SK-N-SH (cell line): ENCODE data around the gene SCAPER.

Experiments used
- CHD2 ChIP-seq: fragments of 150-350 bp; IDR thresholded peaks from 2 replicates; pipeline ENCODE4 v1.6.1; 2018; ENCODE audit warnings: low read length; ENCODE audit not compliant: partially characterized antibody
- EP300 ChIP-seq, 2 experiments: IDR thresholded peaks; 2 replicates each; pipeline versions ENCODE4 v1.4.0 to v1.6.1; 2012; ENCODE audit warnings: borderline replicate concordance in 1 of 2, low read depth in 1 of 2, low read length in 1 of 2
- FOXJ3 ChIP-seq: sonication (generic); formaldehyde crosslinking; IDR thresholded peaks from 2 replicates; pipeline ENCODE4 v1.5.1; 2020; ENCODE audit warnings: mild to moderate bottlenecking, missing genetic modification reagents
- FOXM1 ChIP-seq: IDR thresholded peaks from 2 replicates; pipeline ENCODE4 v1.4.0; 2012; ENCODE audit warnings: low read depth, mild to moderate bottlenecking
- NFIC ChIP-seq: IDR thresholded peaks from 2 replicates; pipeline ENCODE4 v1.4.0; 2012; ENCODE audit warnings: borderline replicate concordance
- POLR2AphosphoS5 ChIP-seq: IDR thresholded peaks from 2 replicates; pipeline ENCODE4 v1.6.1; 2012; ENCODE audit warnings: low read depth, low read length
- RAD21 ChIP-seq: IDR thresholded peaks from 2 replicates; pipeline ENCODE4 v1.6.1; 2012; ENCODE audit warnings: mild to moderate bottlenecking, low read length
- RCOR1 ChIP-seq: fragments of 150-350 bp; IDR thresholded peaks from 2 replicates; pipeline ENCODE4 v1.6.1; 2017; ENCODE audit warnings: antibody characterized with exemption, low read length
- TAF1 ChIP-seq: IDR thresholded peaks from 2 replicates; pipeline ENCODE4 v1.6.1; 2012; ENCODE audit warnings: low read depth, mild to moderate bottlenecking, low read length, moderate library complexity, borderline replicate concordance
- TF ChIP-seq, protein P1 (sequence below): IDR thresholded peaks from 2 replicates; pipeline ENCODE4 v1.6.1; 2012; ENCODE audit warnings: mild to moderate bottlenecking, low read depth, low read length, moderate library complexity
- TF ChIP-seq, protein P2 (sequence below): fragments of 200-600 bp; sonication (generic); IDR thresholded peaks from 2 replicates; pipeline ENCODE4 v1.6.1; 2017; ENCODE audit warnings: antibody characterized with exemption, mild to moderate bottlenecking, moderate library complexity
- TF ChIP-seq, protein P3 (sequence below): IDR thresholded peaks from 2 replicates; pipeline ENCODE4 v1.4.0; 2012; ENCODE audit warnings: low read depth
- TF ChIP-seq, protein P4 (sequence below): IDR thresholded peaks from 2 replicates; pipeline ENCODE4; 2012

DNA sequence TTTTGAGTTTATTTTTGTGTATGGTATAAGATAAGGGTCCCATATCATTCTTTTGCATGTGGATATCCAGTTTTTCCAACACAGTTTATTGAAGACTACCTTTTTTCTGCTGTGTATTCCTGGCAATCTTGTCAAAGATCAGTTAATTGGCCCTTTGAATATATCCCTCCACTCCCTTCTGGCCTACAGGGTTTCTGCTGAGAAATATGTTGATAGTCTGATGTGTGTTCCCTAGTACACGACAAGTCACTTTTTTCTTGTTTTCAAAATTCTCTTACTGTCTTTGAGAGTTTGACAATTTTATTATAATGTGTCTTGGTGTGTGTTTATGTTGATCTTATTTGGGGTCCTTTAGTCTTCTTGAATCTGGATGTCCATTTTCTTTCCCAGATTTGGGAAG, 439.4 kb downstream of the SCAPER start:
- TF ChIP-seq, protein P1, sequence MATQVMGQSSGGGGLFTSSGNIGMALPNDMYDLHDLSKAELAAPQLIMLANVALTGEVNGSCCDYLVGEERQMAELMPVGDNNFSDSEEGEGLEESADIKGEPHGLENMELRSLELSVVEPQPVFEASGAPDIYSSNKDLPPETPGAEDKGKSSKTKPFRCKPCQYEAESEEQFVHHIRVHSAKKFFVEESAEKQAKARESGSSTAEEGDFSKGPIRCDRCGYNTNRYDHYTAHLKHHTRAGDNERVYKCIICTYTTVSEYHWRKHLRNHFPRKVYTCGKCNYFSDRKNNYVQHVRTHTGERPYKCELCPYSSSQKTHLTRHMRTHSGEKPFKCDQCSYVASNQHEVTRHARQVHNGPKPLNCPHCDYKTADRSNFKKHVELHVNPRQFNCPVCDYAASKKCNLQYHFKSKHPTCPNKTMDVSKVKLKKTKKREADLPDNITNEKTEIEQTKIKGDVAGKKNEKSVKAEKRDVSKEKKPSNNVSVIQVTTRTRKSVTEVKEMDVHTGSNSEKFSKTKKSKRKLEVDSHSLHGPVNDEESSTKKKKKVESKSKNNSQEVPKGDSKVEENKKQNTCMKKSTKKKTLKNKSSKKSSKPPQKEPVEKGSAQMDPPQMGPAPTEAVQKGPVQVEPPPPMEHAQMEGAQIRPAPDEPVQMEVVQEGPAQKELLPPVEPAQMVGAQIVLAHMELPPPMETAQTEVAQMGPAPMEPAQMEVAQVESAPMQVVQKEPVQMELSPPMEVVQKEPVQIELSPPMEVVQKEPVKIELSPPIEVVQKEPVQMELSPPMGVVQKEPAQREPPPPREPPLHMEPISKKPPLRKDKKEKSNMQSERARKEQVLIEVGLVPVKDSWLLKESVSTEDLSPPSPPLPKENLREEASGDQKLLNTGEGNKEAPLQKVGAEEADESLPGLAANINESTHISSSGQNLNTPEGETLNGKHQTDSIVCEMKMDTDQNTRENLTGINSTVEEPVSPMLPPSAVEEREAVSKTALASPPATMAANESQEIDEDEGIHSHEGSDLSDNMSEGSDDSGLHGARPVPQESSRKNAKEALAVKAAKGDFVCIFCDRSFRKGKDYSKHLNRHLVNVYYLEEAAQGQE, result no peak
- TF ChIP-seq RAD21 (no peak), CHD2 (no peak), TAF1 (no peak), FOXJ3 (CRISPR knock-in tag) (no peak), NFIC (no peak), EP300 (IDR thresholded peaks at IDR 0.05; ENCODE audit: borderline replicate concordance in 1 of 2, low read depth in 1 of 2, low read length in 1 of 2) (no peak), FOXM1 (no peak), RCOR1 (no peak), POLR2AphosphoS5 (no peak)
- TF ChIP-seq, protein P2, sequence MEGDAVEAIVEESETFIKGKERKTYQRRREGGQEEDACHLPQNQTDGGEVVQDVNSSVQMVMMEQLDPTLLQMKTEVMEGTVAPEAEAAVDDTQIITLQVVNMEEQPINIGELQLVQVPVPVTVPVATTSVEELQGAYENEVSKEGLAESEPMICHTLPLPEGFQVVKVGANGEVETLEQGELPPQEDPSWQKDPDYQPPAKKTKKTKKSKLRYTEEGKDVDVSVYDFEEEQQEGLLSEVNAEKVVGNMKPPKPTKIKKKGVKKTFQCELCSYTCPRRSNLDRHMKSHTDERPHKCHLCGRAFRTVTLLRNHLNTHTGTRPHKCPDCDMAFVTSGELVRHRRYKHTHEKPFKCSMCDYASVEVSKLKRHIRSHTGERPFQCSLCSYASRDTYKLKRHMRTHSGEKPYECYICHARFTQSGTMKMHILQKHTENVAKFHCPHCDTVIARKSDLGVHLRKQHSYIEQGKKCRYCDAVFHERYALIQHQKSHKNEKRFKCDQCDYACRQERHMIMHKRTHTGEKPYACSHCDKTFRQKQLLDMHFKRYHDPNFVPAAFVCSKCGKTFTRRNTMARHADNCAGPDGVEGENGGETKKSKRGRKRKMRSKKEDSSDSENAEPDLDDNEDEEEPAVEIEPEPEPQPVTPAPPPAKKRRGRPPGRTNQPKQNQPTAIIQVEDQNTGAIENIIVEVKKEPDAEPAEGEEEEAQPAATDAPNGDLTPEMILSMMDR, result no peak
- TF ChIP-seq, protein P3, sequence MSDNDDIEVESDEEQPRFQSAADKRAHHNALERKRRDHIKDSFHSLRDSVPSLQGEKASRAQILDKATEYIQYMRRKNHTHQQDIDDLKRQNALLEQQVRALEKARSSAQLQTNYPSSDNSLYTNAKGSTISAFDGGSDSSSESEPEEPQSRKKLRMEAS, result no peak
- TF ChIP-seq, protein P4, sequence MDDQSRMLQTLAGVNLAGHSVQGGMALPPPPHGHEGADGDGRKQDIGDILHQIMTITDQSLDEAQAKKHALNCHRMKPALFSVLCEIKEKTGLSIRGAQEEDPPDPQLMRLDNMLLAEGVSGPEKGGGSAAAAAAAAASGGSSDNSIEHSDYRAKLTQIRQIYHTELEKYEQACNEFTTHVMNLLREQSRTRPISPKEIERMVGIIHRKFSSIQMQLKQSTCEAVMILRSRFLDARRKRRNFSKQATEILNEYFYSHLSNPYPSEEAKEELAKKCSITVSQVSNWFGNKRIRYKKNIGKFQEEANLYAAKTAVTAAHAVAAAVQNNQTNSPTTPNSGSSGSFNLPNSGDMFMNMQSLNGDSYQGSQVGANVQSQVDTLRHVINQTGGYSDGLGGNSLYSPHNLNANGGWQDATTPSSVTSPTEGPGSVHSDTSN, result no peak
